Keratinocyte (primary cell): ENCODE results near the gene CST4. TPM values are rescaled to one million over a fixed set of nuclear protein-coding genes. Genes with fewer than 3 reads are reported as not detected.
A peak's percentile ranks its signal among the peaks of the same experiment; 100 is the strongest.
"Not testable (repeated sequence)": the region's sequence is repeated elsewhere in the genome, so short reads cannot be mapped to it uniquely, and the experiment has no call there.

ENCODE experiments used
- DNase-seq: peaks from one replicate; pipeline ENCODE4 v3.0.0-alpha.2; 2011; ENCODE audit warnings: low read depth, missing footprints, low spot score
- FAIRE-seq: peaks from 2 replicates; lab custom pipeline; 2011; peaks lifted over from hg19 to GRCh38; lab: Jason Lieb, UNC
- H2AFZ ChIP-seq: 2 replicates; pipeline ENCODE4 v1.6.0; 2012; ENCODE audit warnings: low read length, control low read depth, inconsistent platforms; ENCODE audit not compliant: control insufficient read depth
- H3K27ac ChIP-seq: 2 replicates; pipeline ENCODE4 v1.5.1; 2011; ENCODE audit warnings: low read length; ENCODE audit not compliant: control insufficient read depth, insufficient read depth
- H3K27me3 ChIP-seq: 3 replicates; pipeline ENCODE4 v1.6.0; 2011; ENCODE audit warnings: low read length; ENCODE audit not compliant: control insufficient read depth, insufficient read depth; ENCODE audit errors: extremely low read depth
- H3K36me3 ChIP-seq, 2 experiments: 2 replicates in 1 of 2; 3 replicates in 1 of 2; pipeline ENCODE4 v1.5.1; 2011; ENCODE audit warnings: low read length in 2 of 2, mild to moderate bottlenecking in 1 of 2; ENCODE audit not compliant: control insufficient read depth in 2 of 2, insufficient read depth in 2 of 2; ENCODE audit errors: extremely low read depth in 1 of 2
- H3K4me1 ChIP-seq: 3 replicates; pipeline ENCODE4 v1.5.1; 2011; ENCODE audit warnings: low read length; ENCODE audit not compliant: control insufficient read depth, insufficient read depth; ENCODE audit errors: extremely low read depth
- H3K4me2 ChIP-seq: 3 replicates; pipeline ENCODE4 v1.6.0; 2011; ENCODE audit warnings: low read depth, low read length; ENCODE audit not compliant: control insufficient read depth, insufficient read depth; ENCODE audit errors: extremely low read depth
- H3K4me3 ChIP-seq, 3 experiments: fragments of 200-600 bp in 1 of 3; sonication (generic) in 1 of 3; 2 replicates in 2 of 3; 3 replicates in 1 of 3; pipeline ENCODE4 v1.5.1; 2011 to 2016; ENCODE audit warnings: low read length in 3 of 3, mild to moderate bottlenecking in 3 of 3, control low read depth in 2 of 3, inconsistent platforms in 1 of 3, low read depth in 1 of 3, mixed read lengths in 1 of 3, mixed run types in 1 of 3, moderate library complexity in 1 of 3; ENCODE audit not compliant: control insufficient read depth in 2 of 3, insufficient read depth in 2 of 3; ENCODE audit errors: extremely low read depth in 1 of 3
- H3K79me2 ChIP-seq: 2 replicates; pipeline ENCODE4 v1.6.0; 2012; ENCODE audit warnings: low read length; ENCODE audit not compliant: control insufficient read depth, insufficient read depth
- H3K9ac ChIP-seq: 3 replicates; pipeline ENCODE4 v1.6.0; 2011; ENCODE audit warnings: low read length; ENCODE audit not compliant: control insufficient read depth, insufficient read depth; ENCODE audit errors: extremely low read depth
- H3K9me1 ChIP-seq: 3 replicates; pipeline ENCODE4 v1.6.0; 2011; ENCODE audit warnings: low read length; ENCODE audit not compliant: control insufficient read depth, insufficient read depth; ENCODE audit errors: extremely low read depth
- H3K9me3 ChIP-seq: 2 replicates; pipeline ENCODE4 v1.5.1; 2012; ENCODE audit warnings: low read depth, low read length; ENCODE audit not compliant: control insufficient read depth
- H4K20me1 ChIP-seq: 3 replicates; pipeline ENCODE4 v1.6.0; 2011; ENCODE audit warnings: low read length; ENCODE audit not compliant: control insufficient read depth, insufficient read depth; ENCODE audit errors: extremely low read depth
- CTCF ChIP-seq, 3 experiments: IDR thresholded peaks in 1 of 3; conservative IDR thresholded peaks in 1 of 3; optimal IDR thresholded peaks in 1 of 3; 2 replicates in 2 of 3; 3 replicates in 1 of 3; pipeline versions ENCODE3 to v1.5.1; 2011; ENCODE audit warnings: low read length in 3 of 3, mild to moderate bottlenecking in 3 of 3, moderate library complexity in 2 of 3, control low read depth in 1 of 3, inconsistent platforms in 1 of 3; ENCODE audit not compliant: insufficient read depth in 2 of 3; ENCODE audit errors: extremely low read depth in 1 of 3
- EZH2 ChIP-seq: IDR thresholded peaks from one replicate; pipeline ENCODE4 v1.6.1; 2012; ENCODE audit warnings: inconsistent platforms, mild to moderate bottlenecking, low read length, moderate library complexity
- dilution Hi-C: fragments of 300-500 bp; cut with MboI; formaldehyde crosslinking; loops from one replicate; pipeline ENCODE4 v1.7.0; 2020; ENCODE audit warnings: low sequenced_read_pairs; ENCODE audit not compliant: extremely low pct_ligation_motif_present
- polyA plus RNA-seq, 5 experiments: library from polyadenylated mRNA; depleted of rRNA in 3 of 5; stranded (reverse) in 3 of 5; stranded (forward) in 1 of 5; unstranded in 1 of 5; fragments of >200 nt; gene quantifications; 1 replicate in 1 of 5; 2 replicates in 3 of 5; 3 replicates in 1 of 5; pipeline versions ENCODE4 v1.2.1 to v1.2.3, GENCODE V29; 2011 to 2012; ENCODE audit warnings: missing spikeins in 2 of 5, low read depth in 1 of 5, low replicate concordance in 1 of 5
- small RNA-seq, 3 experiments: library from RNA; depleted of rRNA; stranded (forward); fragments of <200 nt; gene quantifications; one replicate each; pipeline ENCODE3, GENCODE V24; 2012; ENCODE audit warnings: low read depth in 3 of 3, low replicate concordance in 1 of 3; ENCODE audit not compliant: insufficient read length in 3 of 3

Gene CST4
- polyA plus RNA-seq, 1 donor (not counting 4 experiments of a cell fraction or from before 2014, with no cell fraction given) = not detected

DNA sequence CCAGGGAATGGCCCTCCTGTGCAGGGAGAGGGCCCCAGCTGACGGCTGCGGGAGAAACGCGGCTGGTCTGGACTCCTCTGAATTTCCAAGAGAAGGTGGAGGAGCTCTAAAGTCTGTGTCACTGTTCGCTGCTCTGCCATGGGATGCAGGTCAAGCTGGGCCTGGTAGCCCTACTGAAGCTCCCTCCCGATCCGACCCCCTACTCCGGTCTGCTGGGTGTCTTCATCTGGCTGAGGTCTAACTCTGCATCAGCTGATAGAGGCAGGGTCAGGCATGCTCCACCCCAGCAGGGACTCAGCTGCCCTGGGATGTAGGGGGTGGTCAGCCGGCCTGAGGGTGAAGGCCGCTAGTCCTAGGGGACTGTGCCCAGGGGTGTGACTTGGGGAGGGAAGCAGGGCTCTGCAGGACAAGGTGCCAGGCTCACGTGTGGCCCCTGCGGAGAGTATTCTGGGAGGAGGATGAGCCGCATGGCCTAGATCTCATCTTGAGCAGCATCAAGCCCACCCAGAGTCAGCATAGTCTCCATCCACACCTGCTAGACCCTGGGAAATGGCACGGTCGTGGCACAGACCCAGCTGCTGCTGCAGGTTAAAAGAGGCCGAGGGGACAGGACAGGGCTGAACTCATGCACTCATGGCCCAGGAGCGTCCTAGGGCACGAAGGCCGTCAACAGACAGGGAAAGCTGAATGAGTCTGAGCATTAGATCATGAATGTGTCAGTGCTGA is 52.5 kb downstream of the CST4 start:
- Histone ChIP-seq H3K4me2 (peak overlapping the region; percentile 88), H3K27me3 (no peaks in the 10 kb centered on the region), H3K9me1 (peaks cover 4% of the 10 kb centered on the region), H3K9me3 (no peaks in the 10 kb centered on the region), H2AFZ (no peak overlapping the region), H3K4me1 (peaks cover 34% of the 10 kb centered on the region), H3K4me3 (peak overlapping the region; percentile 74 to 92 (median 77)), H4K20me1 (no peaks in the 10 kb centered on the region), H3K27ac (peak overlapping the region; percentile 69), H3K9ac (peak overlapping the region; percentile 91), H3K36me3 (peaks cover 13 to 15% of the 10 kb centered on the region in 2 experiments), H3K79me2 (peaks cover 24% of the 10 kb centered on the region)
- no peak for FAIRE-seq
- TF ChIP-seq EZH2 = no peak
- no peak for TF ChIP-seq CTCF (optimal IDR thresholded peaks at IDR 0.05 in 1 of 3, IDR thresholded peaks at IDR 0.05 in 1 of 3, conservative IDR thresholded peaks at IDR 0.05 in 1 of 3; ENCODE audit: extremely low read depth in 1 of 3, insufficient read depth in 2 of 3, low read length in 3 of 3)
- dilution Hi-C loops = no loop called here
- DNase-seq = no peak

GRCh38 chr20:23635768-23636090 is 53.1 kb downstream of the CST4 start:
- H3K27me3 ChIP-seq, H3K9me3 ChIP-seq, dilution Hi-C loops, H2AFZ ChIP-seq, H3K4me3 ChIP-seq, H4K20me1 ChIP-seq, H3K9me1 ChIP-seq, DNase-seq, H3K9ac ChIP-seq: not testable (repeated sequence)
- Histone ChIP-seq H3K79me2 (peaks cover 24% of the 10 kb centered on the region), H3K36me3 (peaks cover 13 to 15% of the 10 kb centered on the region in 2 experiments), H3K4me1 (peaks cover 34% of the 10 kb centered on the region), H3K4me2 (peak overlapping the region; percentile 88), H3K27ac (peak overlapping the region; percentile 69)
- FAIRE-seq = peak; percentile 97

Small RNA genes lying within 50 kb of the gene (small RNA-seq; reads per million reads assigned to genes)
- 0 reads per million in 3 experiments for gene CST2P1

Other genes with a start within 250 kb of the CST4 start
- gene CSTL1, start 249.4 kb downstream of the CST4 start, polyA plus RNA-seq = not detected in 3 replicates
- gene CST11, start 236.2 kb downstream of the CST4 start, polyA plus RNA-seq = not detected in 3 replicates
- gene CST8, start 197.9 kb downstream of the CST4 start, polyA plus RNA-seq = not detected in 3 replicates
- not detected in 3 replicates for gene CST9L, start 120.6 kb downstream of the CST4 start, polyA plus RNA-seq
- not detected in 3 replicates for gene CST9, start 83.1 kb downstream of the CST4 start, polyA plus RNA-seq
- gene CST3, start 51.1 kb downstream of the CST4 start, polyA plus RNA-seq = 193 to 339 TPM (median 194 TPM) in 3 replicates
- not detected in 3 replicates for gene CST1, start 61.9 kb upstream of the CST4 start, polyA plus RNA-seq
- gene CST2, start 137.7 kb upstream of the CST4 start, polyA plus RNA-seq = not detected in 3 replicates
- not detected in 3 replicates for gene CST5, start 190.7 kb upstream of the CST4 start, polyA plus RNA-seq